Dermis blood vessel endothelial cell (primary cell): ENCODE data around the gene RAB10. TPM values are rescaled to one million over a fixed set of nuclear protein-coding genes. Genes with fewer than 3 reads are reported as not detected.
"Not testable (repeated sequence)": the region's sequence is repeated elsewhere in the genome, so short reads cannot be mapped to it uniquely, and the experiment has no call there.

Experiments used
- DNase-seq: peaks from one replicate; pipeline ENCODE4 v3.0.0; 2010
- total RNA-seq: library from RNA; depleted of rRNA; stranded (reverse); fragments of >200 nt; gene quantifications from 2 replicates; pipeline ENCODE4 v1.2.3, GENCODE V29; 2014

RAB10 gene
- total RNA-seq, 1 donor from 2014 or later, result 101 TPM

- no peak for DNase-seq
These were observed 31.0 kb downstream of the RAB10 start for GRCh38 chr2:26064846-26065245.

DNA sequence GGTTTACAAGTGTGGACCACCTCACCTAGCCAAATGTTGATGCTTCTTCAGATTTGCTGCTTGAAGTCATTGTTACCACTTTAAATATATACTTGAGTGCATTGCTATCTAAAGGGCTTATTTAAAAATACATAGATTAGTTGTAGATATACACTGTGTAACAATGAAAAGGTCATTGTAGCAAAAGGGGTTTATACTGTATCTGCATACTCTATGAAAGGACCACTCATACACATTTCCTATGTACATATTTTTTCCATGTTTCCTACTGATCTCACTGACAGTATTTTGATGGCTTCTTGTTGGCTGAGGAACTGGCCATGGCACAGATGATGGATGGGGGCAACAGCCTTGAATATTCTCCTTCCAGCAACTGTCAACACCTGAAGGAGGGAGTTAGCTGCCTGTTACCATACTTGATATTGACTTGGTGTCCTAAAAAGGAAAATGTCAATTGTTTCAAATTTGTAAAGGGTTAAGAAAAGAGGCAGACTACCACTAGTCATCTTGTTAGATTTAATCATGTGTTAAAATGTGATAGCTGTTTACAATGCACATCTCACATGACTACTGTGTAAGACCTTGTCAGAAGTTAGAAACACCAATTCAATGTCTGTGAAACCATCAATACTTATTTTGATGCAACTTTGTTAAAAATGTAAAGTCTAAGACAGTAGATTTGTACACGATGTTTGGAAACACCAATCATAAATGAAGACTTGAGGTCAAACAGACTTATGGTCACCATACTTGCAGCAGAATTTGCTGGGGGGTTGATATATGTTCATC is 33.5 kb downstream of the RAB10 start:
- DNase-seq, result no peak

DNA sequence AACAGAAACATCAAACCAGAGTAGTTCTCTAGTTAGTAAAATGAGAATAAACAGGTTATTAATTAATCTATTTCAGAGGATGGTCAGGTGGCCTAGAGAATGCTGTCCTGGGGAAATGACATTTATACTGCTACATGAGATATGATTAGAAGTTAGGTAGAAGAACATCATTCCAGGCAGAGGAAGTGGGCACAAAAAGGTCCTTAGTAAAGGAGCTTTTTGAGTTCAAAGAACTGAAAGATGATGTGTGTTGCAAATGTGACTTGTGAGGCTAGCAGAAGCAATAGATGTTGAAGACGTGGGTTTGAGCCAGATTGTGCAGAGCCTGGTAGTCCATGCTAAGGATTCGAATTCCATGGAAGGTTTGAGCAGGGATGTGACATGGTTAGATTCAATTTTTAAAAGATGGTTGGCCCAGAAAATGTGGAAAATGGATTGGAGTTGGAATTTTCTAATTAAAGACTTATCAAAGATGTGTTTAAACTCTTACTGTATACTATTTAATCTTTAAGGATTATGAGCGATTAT is 34.2 kb downstream of the RAB10 start:
- DNase-seq, result no peak

DNA sequence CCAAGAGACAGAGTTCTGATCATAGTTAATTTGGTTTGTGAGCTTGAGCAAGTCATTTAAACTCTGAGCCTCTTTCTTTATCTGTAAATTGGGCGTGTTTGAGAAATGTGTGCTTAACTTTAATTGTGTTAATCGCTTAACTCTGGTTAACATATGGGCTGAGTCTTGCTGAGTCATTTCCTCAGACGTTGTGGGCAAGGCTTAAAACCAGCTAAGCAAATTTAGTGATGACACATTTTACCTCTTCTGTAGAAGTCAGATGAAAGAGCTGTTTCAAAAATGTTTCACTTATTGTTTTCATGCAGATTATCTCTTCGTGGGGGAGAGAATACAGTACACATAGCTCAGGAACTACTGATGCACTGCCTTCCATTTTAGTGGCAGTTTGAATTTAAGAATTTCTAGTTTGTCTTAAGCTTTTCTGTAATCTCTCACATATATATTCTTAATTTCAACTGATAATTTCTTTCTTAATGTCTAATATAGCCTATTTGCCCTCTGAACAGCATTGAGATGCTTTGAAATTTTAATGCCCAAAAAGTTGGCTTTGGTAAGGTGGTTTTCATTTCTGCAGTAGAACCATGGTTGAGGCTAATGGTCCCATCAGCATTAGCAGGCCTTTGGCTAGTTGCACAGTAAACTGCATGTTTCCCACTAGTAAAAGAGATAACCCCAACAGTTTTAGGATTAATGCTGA is 34.9 kb downstream of the RAB10 start:
- DNase-seq, result peak; percentile 84

DNA sequence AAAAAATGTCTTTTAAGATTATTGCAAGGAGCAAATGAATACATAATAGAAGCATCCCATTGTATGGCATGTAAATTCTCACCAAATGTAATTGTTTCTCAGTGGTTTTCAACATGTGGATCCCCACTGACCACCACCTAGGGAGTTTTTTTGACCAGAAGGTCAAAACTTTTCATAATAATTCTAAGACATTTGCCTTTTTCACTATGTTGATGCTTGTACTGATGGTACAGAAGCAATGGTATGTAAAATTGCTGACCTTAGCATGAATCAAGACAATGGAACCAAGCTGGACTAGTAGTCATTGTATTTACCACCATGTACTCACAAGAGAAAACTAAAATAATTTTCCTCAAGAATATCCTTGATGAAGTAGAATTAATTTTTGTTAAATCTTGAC is 36.8 kb downstream of the RAB10 start:
- DNase-seq, result no peak

- DNase-seq, result peak; percentile 46
These were observed 39.3 kb downstream of the RAB10 start for GRCh38 chr2:26072925-26073768.

DNA sequence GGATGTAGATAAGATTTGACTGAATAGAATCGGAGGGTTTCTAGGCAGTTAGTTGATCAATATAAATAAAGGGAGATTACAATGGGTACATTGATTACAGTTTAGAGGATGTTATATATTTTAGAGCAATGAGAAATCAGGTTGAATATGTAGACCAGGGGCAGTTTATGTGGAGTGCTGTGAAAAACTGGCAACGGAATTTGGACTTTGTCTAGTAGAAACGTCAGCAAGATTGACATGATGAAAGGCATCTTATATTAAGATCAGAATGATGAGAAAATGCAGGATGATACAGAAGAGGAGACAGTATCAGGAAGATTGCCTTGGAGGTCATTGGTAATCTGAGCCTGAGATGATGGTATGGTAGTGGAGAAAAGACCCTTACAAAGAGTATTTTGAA is 39.9 kb downstream of the RAB10 start:
- no peak for DNase-seq

GRCh38 chr2:26074676-26075075 is 40.8 kb downstream of the RAB10 start:
- DNase-seq, result no peak

GRCh38 chr2:26075173-26075572 is 41.3 kb downstream of the RAB10 start:
- DNase-seq, result no peak

DNA sequence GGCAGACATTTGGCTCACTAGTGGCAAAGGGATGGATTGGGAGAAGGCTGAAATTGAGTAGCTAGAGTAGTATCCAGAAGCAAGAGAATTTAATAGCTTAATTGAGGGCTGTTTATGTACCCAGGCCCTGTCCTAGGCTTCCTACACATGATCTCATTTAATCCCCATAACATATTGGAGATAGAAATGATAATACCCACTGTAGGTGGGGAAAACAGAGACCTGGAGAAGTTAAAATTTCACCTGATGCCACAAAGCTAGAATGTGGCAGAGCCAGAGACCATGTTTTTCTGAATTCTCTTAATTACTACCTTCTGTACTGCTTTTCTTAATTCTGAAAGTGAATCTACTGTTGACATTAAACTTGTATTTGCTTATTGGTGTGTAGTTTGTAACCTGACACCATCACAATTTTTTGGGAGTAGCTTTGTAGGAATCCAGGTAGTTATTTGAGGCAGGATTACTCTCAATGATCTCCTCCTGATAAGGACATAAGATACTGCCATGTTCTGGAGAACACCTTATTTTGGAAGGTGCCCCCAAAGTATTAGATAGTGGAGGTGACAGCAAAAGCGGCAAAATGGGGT is 42.2 kb downstream of the RAB10 start:
- no peak for DNase-seq

DNA sequence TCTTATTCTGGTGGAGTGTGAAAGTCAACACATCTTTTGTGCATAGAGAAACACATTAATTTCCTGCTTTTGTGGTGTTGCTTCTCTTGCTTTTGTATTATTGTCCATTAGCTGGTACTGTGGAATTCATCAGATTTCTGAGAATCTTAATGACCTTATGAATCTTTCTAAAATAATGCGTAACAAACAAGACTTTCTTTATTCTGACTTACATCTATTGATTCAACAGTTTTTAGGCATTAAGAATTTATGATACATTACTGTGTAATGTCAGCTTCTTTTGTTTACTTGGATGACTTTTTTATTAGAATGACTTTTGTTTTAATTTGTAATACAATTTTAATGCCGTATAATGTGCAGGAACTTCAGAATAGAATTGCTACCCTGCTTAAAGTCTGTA is 43.4 kb downstream of the RAB10 start:
- DNase-seq, result no peak

GRCh38 chr2:26078939-26079338 is 45.1 kb downstream of the RAB10 start:
- DNase-seq, result no peak

- no peak for DNase-seq
These were observed 46.5 kb downstream of the RAB10 start for GRCh38 chr2:26080356-26080755.

GRCh38 chr2:26080925-26081324 is 47.0 kb downstream of the RAB10 start:
- not testable (repeated sequence) for DNase-seq

DNA sequence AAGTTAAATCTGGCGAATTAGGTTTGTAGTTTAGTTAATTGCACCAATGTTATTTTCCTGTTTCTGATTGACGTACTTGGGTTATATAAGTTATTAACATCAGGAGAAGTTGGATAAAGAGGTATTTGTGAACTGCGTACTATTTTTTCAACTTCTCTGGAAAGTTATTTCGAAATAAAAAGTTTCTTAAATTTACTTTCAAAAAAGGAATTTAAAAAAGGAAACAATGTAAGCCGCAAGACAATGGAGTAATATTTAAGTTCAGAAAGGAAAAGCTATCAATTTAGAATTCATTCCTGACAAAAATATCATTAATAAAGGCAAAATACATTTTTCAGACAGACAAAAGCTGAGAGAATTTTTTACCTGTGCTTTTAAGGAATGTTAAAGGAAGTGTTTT is 47.7 kb downstream of the RAB10 start:
- no peak for DNase-seq

- peak; percentile 57 for DNase-seq
These were observed 52.3 kb downstream of the RAB10 start for GRCh38 chr2:26086155-26086637.

- no peak for DNase-seq
These were observed 52.9 kb downstream of the RAB10 start for GRCh38 chr2:26086779-26087178.

DNA sequence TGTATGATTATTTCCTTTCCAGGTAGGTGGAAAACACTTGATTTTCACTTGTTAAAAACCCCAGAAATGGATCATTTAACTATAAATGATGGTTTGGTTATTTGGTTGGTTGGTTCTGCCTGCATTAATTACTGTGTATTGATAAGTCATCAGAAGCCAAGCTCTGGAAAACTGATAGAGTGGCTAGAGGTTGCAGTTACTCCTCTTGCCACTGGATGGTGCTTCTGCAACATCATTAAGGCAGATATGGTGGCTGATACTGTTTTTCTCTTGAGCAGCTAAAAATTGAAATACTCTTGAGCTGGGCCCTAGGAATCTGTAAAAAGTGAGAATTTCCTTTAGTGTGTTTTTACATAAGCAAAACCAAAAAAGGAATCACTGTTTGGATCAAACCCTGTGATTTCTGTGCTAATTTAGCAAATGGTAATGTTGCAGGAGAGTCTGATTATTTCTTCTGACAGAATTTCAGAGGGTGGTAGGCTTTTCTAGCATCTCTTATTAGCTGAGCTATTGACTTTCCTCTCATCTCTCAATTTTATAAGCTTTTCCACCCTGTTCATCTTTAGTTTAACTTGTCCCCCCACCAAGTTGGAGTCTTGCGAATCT is 54.3 kb downstream of the RAB10 start:
- DNase-seq, result peak; percentile 63

GRCh38 chr2:26088931-26089330 is 55.0 kb downstream of the RAB10 start:
- DNase-seq, result not testable (repeated sequence)

DNA sequence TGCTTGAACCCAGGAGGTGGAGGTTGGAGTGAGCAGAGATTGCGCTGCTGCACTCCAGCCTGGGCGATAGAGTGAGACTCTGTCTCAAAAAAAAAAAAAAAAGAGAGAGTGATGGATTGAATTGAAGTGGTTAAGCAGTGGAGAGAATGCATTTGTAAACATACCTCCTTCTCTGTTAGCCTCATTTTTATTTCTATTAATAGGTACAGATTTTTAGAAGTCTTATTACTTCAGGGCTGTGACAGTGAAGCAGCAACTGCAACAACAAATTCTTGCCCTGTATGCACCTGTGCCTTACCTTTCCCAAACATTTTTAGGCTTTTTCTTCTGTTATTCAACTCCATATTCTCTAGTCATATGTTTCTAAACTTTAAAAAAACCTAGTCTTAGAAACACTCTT is 55.5 kb downstream of the RAB10 start:
- no peak for DNase-seq

DNA sequence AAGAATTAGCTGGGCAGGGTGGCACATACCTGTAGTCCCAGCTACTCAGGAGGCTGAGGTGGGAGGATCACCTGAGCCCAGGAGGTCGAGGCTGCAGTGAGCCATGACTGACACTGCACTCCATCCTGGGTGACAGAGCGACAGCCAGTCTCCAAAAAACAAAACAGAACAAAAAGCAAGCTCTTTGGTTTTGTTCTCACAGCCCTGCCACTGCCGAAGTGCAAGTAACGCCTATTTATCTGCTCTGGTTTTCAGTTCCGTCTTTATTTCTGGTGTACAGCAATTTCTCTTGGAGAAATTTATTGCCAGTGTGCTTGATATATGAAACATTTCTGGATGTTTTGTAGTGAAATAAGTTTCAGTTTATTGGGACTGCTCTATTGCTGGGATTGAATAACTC is 61.9 kb downstream of the RAB10 start:
- no peak for DNase-seq

- DNase-seq, result no peak
These were observed 66.0 kb downstream of the RAB10 start for GRCh38 chr2:26099933-26100332.
